Endothelial cell (in vitro differentiated cells): Measurements from ENCODE around the gene SYT7. TPM values are rescaled to one million over a fixed set of nuclear protein-coding genes. Genes with fewer than 3 reads are reported as not detected.

ENCODE experiments used
- DNase-seq: peaks from one replicate; pipeline ENCODE4 v3.0.0; 2021; ENCODE audit warnings: low spot score
- H3K27ac Mint-ChIP-seq: one replicate; pipeline ENCODE4 v1.8.0; 2021; ENCODE audit warnings: mixed read lengths, inconsistent platforms; ENCODE audit not compliant: unreplicated experiment
- H3K27me3 Mint-ChIP-seq: one replicate; pipeline ENCODE4 v1.8.0; 2021; ENCODE audit warnings: mild to moderate bottlenecking, moderate library complexity, mixed read lengths, inconsistent platforms; ENCODE audit not compliant: unreplicated experiment
- H3K36me3 Mint-ChIP-seq: one replicate; pipeline ENCODE4 v1.8.0; 2021; ENCODE audit warnings: mild to moderate bottlenecking, low read depth, mixed read lengths, inconsistent platforms; ENCODE audit not compliant: unreplicated experiment
- H3K4me1 Mint-ChIP-seq: one replicate; pipeline ENCODE4 v1.8.0; 2021; ENCODE audit warnings: mild to moderate bottlenecking, mixed read lengths, inconsistent platforms; ENCODE audit not compliant: unreplicated experiment
- H3K4me3 Mint-ChIP-seq: one replicate; pipeline ENCODE4 v1.8.0; 2021; ENCODE audit warnings: mild to moderate bottlenecking, mixed read lengths, inconsistent platforms; ENCODE audit not compliant: unreplicated experiment
- H3K9me3 Mint-ChIP-seq: one replicate; pipeline ENCODE4 v1.8.0; 2021; ENCODE audit warnings: mixed read lengths, inconsistent platforms; ENCODE audit not compliant: unreplicated experiment
- long read RNA-seq: library from polyadenylated mRNA; unstranded; transcript quantifications from one replicate; pipeline ENCODE4 v2.0.0, GENCODE V29; 2020; ENCODE audit not compliant: unreplicated experiment
- total RNA-seq: library from RNA; stranded (reverse); fragmentation: NEBNext Ultra II Directional; extraction: Animal tissue kit (Norgen Biotek cat#: 25700); gene quantifications from one replicate; pipeline ENCODE4 v1.2.1, GENCODE V29; 2021; ENCODE audit not compliant: unreplicated experiment
- TF ChIP-seq, protein P1 (sequence below): fragments of 200-600 bp; sonication (generic); IDR thresholded peaks from one replicate; pipeline ENCODE4 v1.5.0; 2021; ENCODE audit warnings: antibody characterized with exemption; ENCODE audit not compliant: unreplicated experiment

Gene SYT7
- total RNA-seq, result 9.7 TPM
- long read RNA-seq, result 0 reads

DNA sequence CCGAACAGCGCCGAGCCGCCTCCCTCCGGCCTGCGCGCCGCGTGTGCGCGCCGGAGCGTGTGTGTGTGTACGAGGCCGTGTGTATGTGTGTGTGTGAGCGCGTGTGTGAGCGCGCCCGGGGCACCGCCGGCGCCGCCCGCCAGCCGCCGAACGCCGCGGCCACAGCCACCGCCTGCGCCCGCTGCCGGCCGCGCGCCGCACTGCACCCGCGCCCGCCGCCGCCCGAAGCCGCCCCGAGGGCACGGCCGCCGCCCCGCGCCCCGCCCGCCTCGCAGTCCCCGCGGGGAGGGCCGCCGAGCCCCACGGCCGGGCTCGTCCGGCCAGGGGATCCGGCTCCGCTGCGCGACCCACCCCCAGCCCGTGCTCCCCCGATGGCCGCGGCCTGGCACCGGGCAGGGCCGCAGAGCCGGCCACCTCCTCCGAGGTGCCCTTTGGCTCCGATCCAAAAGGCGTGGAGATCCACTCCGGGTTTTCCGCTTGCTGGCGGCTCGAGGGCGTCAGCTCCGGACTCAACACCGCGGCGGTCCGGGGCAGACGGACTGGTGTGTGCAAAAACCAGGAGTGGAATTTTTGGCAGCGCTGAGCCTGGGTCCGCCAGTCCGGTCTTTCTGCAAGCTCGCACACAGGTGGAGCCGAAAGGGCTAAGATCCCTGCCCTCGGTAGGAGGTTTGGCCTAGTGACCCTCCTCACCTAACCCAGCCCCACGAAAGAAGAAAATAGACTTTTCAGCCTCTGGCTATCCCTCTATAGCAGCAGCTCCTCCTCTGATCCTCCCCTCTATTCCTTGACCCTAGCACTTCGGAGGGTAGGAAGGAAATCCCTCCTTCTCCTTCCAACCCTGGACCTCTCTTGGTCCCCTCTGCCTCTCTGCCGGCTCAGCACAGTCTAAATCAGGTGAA is at the start of gene SYT7:
Gene SYT7, minus strand, starts transcription at position 47 of the 899 bp plus-strand sequence. CDS start 256 bp downstream, outside the sequence.
- Mint-ChIP-seq H3K9me3 (no peaks in the 10 kb centered on the region), H3K4me3 (peak within 1 kb of the TSS; percentile 86), H3K27ac (peak within 1 kb of the TSS; percentile 48), H3K27me3 (peaks cover 10% of the 10 kb centered on the region), H3K4me1 (peaks cover 28% of the 10 kb centered on the region), H3K36me3 (peaks cover 9% of the 10 kb centered on the region)
- TF ChIP-seq, protein P1, sequence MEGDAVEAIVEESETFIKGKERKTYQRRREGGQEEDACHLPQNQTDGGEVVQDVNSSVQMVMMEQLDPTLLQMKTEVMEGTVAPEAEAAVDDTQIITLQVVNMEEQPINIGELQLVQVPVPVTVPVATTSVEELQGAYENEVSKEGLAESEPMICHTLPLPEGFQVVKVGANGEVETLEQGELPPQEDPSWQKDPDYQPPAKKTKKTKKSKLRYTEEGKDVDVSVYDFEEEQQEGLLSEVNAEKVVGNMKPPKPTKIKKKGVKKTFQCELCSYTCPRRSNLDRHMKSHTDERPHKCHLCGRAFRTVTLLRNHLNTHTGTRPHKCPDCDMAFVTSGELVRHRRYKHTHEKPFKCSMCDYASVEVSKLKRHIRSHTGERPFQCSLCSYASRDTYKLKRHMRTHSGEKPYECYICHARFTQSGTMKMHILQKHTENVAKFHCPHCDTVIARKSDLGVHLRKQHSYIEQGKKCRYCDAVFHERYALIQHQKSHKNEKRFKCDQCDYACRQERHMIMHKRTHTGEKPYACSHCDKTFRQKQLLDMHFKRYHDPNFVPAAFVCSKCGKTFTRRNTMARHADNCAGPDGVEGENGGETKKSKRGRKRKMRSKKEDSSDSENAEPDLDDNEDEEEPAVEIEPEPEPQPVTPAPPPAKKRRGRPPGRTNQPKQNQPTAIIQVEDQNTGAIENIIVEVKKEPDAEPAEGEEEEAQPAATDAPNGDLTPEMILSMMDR, result peak; percentile 6
- peak; percentile 100 for DNase-seq

DNA sequence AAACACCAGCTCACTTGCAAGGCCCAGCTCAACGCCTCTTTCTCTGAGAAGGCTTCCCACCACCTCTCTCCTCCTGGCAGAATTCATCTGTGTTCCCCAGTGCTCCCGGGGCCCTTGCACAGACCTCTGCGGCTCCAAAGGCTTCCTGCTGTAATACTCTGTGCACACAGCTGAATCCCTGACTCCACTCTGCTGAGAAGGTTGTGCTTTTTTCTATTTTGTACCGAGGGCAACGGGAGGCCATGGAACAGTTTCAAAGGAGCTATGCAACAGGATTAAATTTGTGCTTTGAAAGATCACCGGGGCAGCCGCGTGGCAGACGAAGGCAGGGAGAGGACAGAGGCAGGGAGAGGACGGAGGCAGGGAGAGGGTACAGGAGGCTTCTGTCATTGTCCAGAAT is 49.2 kb upstream of the SYT7 start:
- H3K27ac Mint-ChIP-seq, result no peak overlapping the region
- H3K9me3 Mint-ChIP-seq, result no peaks in the 10 kb centered on the region
- H3K4me3 Mint-ChIP-seq, result peak overlapping the region; percentile 37
- TF ChIP-seq, protein P1, result no peak
- peaks cover 14% of the 10 kb centered on the region for H3K4me1 Mint-ChIP-seq
- H3K27me3 Mint-ChIP-seq, result peaks cover 3% of the 10 kb centered on the region
- H3K36me3 Mint-ChIP-seq, result no peaks in the 10 kb centered on the region
- DNase-seq, result no peak

- Mint-ChIP-seq H3K4me3 (no peak overlapping the region), H3K27ac (no peak overlapping the region), H3K36me3 (no peaks in the 10 kb centered on the region), H3K9me3 (no peaks in the 10 kb centered on the region), H3K27me3 (peaks cover 3% of the 10 kb centered on the region), H3K4me1 (peaks cover 14% of the 10 kb centered on the region)
- DNase-seq, result no peak
- TF ChIP-seq, protein P1, result no peak
These were observed 48.4 kb upstream of the SYT7 start for GRCh38 chr11:61629082-61629833.

DNA sequence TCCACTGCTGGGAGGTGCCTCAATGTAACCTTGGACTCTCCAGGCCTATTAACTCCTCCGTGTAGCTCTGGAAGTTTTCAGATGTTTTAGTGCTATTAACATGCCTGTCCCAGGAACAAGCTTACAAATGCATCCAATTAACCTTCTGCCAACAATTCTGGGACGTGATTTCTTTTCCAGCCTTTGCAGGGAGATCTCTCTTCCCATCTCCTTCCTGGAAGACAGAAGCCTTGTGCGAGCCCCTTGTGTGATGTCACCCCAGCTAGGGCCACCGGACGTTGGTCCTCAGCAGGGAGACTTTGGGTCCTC is 47.7 kb upstream of the SYT7 start:
- Mint-ChIP-seq H3K27me3 (peaks cover 3% of the 10 kb centered on the region), H3K36me3 (no peaks in the 10 kb centered on the region), H3K4me3 (no peak overlapping the region), H3K27ac (no peak overlapping the region), H3K9me3 (no peaks in the 10 kb centered on the region), H3K4me1 (peaks cover 14% of the 10 kb centered on the region)
- TF ChIP-seq, protein P1, result no peak
- DNase-seq, result no peak
